Suprapubic skin (tissue), 4 donors: ENCODE data around the gene FAM241A.

Experiments used
- EP300 ChIP-seq: sonication (generic); formaldehyde crosslinking; IDR thresholded peaks from one replicate; pipeline ENCODE4 v1.6.1; 2017; ENCODE audit warnings: antibody characterized with exemption
- POLR2A ChIP-seq, 2 donors: fragments of 450-650 bp; IDR thresholded peaks; one replicate each; pipeline ENCODE4 v1.6.1; 2017; ENCODE audit warnings: antibody characterized with exemption in 2 of 2, mild to moderate bottlenecking in 2 of 2, moderate library complexity in 2 of 2
- POLR2AphosphoS5 ChIP-seq, 3 donors: sonication (generic); formaldehyde crosslinking; IDR thresholded peaks; one replicate each; pipeline ENCODE4 v1.6.1; 2017; ENCODE audit warnings: antibody characterized with exemption in 3 of 3
- TF ChIP-seq, protein P1 (sequence below), 2 donors: fragments of 200-600 bp in 1 of 2; fragments of 450-650 bp in 1 of 2; sonication (generic) in 1 of 2; IDR thresholded peaks; one replicate each; pipeline ENCODE4 v1.5.1; 2016 to 2019; ENCODE audit warnings: antibody characterized with exemption in 2 of 2, mild to moderate bottlenecking in 1 of 2, moderate library complexity in 1 of 2

- TF ChIP-seq, protein P1, sequence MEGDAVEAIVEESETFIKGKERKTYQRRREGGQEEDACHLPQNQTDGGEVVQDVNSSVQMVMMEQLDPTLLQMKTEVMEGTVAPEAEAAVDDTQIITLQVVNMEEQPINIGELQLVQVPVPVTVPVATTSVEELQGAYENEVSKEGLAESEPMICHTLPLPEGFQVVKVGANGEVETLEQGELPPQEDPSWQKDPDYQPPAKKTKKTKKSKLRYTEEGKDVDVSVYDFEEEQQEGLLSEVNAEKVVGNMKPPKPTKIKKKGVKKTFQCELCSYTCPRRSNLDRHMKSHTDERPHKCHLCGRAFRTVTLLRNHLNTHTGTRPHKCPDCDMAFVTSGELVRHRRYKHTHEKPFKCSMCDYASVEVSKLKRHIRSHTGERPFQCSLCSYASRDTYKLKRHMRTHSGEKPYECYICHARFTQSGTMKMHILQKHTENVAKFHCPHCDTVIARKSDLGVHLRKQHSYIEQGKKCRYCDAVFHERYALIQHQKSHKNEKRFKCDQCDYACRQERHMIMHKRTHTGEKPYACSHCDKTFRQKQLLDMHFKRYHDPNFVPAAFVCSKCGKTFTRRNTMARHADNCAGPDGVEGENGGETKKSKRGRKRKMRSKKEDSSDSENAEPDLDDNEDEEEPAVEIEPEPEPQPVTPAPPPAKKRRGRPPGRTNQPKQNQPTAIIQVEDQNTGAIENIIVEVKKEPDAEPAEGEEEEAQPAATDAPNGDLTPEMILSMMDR (IDR thresholded peaks at IDR 0.05), result no peak
- TF ChIP-seq POLR2AphosphoS5 (IDR thresholded peaks at IDR 0.05) (no peak), POLR2A (IDR thresholded peaks at IDR 0.05) (no peak), EP300 (no peak)
Measured at GRCh38 chr4:112185740-112186670, 40.8 kb downstream of the FAM241A start.
